NCI-H2029 treated with DMSO at 0.1 percent for 48 hours (cell line): ENCODE results near the gene TP53TG3D.
"Not testable (repeated sequence)": the region's sequence is repeated elsewhere in the genome, so short reads cannot be mapped to it uniquely, and the experiment has no call there.

Source experiments
- DNase-seq: peaks from one replicate; lab custom pipeline; 2025; lab: John Stamatoyannopoulos, UW

TP53TG3D gene

DNA sequence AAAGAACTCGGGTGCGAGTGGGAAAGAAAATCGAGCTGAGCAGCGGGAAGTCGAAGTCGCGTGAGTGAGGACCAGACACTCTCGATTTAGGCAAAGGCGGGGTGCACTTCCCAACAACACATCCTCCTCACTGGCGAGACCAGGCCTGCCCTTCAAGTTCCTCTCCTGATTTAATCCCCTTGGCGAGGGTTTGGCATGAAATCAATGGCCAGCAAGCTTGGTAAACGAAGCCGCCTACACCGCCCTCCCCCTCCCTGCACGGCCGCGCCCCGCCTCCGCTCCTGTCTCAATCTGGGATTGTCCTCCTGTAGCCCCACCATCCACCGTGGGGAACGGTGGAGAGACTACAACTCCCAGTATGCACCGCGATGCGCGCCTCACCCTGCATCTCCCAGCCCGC is at the start of gene TP53TG3D:
TP53TG3D (plus strand) TSS at position 301 of the 400 bp plus-strand sequence; CDS start at position 369, 68 bp downstream.
- not testable (repeated sequence) for DNase-seq

- DNase-seq = not testable (repeated sequence)
Observed at GRCh38 chr16:32253507-32253906, 421 bp downstream of the TP53TG3D start.

GRCh38 chr16:32261526-32261925 is 8.4 kb downstream of the TP53TG3D start:
- not testable (repeated sequence) for DNase-seq

DNA sequence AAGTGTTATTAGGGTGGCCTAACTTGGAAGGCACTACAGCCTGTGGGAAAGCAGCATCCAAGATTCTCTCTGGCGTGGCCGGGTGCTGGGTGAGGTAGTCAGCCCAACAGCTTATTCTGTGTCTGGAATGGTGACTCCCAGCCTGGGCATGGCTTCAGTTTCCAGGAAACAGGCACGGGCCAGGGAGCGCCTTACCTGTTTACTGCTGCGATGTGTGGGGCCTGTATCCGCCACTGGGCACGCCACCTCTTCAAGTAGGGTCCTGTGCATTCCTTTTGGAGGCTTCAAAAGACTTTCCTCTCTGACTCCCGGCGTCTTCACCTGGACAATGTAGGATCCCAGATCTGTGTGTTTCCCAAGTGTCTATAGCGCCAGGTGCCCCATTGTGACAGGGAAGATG is 10.5 kb downstream of the TP53TG3D start:
- not testable (repeated sequence) for DNase-seq

DNA sequence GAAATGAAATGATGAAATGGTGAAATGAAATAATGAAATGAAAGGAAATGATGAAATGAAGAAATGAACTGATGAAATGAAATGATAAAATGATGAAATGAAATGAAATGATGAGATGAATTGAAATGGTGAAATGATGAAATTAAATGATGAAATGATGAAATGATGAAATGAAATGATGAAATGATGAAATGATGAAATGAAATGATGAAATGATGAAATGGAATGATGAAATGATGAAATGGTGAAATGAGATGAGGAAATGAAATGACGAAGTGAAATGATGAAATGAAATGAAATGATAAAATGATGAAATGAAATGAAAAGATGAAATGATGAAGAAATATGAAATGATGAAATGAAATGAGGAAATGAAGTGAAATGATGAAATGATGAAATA is 28.8 kb downstream of the TP53TG3D start:
- DNase-seq = not testable (repeated sequence)

DNA sequence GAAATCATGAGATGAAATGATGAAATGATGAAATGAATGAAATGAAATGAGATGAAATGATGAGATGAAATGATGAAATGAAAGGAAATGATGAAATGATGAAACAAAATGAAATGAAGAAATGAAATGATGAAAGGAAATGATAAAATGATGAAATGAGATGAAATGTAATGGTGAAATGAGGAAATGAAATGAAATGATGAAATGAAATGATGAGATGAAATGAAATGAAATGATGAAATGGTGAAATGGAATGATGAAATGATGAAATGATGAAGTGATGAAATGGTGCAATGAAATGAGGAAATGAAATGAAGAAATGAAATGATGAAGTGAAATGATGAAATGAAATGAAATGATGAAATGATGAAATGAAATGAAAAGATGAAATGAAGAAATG is 29.9 kb downstream of the TP53TG3D start:
- DNase-seq = not testable (repeated sequence)

DNA sequence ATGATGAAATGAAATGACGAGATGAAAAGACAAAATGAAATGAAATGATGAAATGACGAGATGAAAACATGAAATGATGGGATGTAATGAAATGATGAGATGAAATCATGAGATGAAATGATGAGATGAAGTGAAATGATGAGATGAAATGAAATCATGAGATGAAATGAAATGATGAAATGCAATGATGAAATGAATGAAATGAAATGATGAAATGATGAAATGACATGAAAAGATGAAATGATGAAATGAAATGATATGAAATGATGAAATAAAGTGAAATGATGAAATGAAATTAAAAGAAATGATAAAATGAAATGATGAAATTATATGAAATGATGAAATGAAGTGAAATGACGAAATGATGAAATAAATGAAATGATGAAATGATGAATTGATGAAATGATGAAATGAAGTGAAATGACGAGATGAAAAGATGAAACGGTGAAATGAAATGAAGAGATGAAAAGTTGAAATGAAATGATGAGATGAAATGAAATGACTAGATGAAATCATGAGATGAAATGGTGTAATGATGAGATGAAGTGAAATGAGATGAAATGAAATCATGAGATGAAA is 30.9 kb downstream of the TP53TG3D start:
- DNase-seq = not testable (repeated sequence)

- not testable (repeated sequence) for DNase-seq
Observed at GRCh38 chr16:32284800-32285796, 32.0 kb downstream of the TP53TG3D start.

GRCh38 chr16:32286193-32286592 is 33.1 kb downstream of the TP53TG3D start:
- not testable (repeated sequence) for DNase-seq

GRCh38 chr16:32287743-32288142 is 34.7 kb downstream of the TP53TG3D start:
- DNase-seq = not testable (repeated sequence)

DNA sequence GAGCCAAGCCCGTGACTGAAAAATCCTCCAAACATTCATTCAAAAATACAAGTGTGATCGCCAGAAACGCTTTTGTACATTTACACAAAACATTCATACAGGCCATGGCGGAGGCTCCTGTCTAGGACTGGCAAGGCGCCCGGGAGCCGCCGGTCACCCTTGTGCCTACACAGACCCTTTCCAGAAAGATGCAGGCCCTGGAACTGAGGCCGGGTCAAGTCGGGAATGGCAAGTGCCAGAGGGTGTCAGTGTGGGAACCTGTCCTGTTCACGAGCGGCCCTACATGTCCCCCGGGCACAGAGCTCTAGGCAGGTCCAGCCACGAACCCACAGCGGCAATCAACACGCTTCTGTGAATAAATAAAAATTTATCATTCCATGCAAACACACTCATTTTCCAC is 36.1 kb downstream of the TP53TG3D start:
- not testable (repeated sequence) for DNase-seq

- DNase-seq = not testable (repeated sequence)
Observed at GRCh38 chr16:32302776-32303175, 49.7 kb downstream of the TP53TG3D start.
